Activated CD8-positive, alpha-beta memory T cell treated with anti-CD3 and anti-CD28 coated beads, Interleukin-2, amount 50 U/mL, for 24 hours (primary cell): Measurements from ENCODE around the gene ADRM1.

Experiments
- DNase-seq: peaks from one replicate; pipeline ENCODE4 v3.0.0-alpha.2; 2020; ENCODE audit errors: extremely low read depth

Gene ADRM1

DNA sequence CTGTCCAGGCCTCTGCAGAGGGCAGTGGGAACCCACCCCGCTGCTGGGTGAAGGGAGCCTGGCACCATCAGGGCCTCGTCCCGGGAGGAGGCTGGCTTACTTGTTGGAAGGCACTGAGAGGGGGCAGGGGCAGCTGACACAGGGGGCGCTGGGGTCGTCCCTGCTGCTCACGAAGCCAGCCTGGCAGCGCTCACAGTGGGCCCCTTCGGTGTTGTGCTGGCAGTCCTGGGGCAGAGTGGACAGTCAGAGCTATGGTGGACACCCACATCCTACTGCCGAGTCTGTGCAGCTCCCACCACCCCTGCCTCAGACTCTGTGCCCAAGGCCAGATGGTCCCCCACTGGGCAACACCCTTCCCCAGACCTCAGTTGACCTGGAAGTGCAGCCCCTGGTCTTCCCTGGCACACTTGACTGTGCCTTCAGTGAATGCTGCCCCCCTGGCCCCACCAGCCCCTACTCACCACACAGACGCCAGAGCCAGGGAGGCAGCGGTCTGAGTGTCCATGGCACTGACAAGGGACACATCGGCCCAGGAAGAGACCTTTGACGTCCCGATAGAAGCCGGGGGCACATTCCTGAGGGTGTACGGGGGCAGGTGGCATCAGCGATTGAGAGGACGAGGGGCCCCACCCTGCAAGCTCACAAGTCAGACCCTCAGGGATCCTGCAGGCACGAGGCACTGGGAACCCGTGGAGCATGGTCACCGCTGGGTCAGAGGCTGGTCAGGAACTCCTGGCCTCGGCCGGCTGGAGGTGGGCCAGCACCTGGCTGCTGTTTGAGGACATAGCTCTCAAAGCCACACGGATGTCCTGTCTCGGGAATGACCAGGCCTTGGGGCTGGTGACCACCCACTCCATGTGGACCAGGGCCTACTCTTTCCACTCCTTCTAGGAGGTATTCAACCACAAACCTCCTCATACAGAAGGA lies 21.4 kb downstream of the ADRM1 start:
- no peak for DNase-seq

DNA sequence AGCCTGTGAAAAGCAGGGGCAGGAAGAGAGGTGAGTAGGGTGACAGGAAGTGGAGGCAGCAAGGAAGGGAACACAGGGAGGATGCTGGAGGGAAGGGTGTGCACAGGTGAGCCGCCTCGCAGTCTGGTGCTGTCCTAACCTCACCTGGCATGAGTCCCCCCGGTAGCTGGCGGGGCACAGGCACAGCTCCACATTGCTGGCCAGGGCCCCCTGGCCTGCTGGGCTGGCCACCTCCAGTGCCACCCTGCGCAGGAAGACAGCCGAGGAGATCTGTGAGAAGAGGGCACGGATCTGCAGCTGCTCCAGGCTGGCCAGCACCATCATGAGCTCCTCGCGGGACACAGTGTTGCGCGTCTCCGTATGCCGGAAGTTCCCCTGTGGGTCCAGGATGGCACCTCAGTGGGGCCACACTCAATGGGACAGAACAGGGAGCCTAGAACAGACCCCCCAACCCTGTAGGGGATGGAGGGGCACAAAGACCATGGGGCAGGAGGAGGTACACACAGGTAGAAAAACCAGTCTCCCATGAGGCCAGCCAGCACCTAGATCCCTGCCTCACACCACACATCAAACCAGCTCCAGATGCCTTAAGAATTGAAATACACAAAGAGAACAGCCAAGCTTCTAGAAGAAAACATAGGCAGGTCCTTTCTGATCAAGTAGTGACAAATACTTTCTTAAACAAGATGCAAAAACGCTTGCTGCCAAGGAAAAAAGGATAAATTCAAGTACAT lies 22.5 kb downstream of the ADRM1 start:
- DNase-seq = no peak

DNA sequence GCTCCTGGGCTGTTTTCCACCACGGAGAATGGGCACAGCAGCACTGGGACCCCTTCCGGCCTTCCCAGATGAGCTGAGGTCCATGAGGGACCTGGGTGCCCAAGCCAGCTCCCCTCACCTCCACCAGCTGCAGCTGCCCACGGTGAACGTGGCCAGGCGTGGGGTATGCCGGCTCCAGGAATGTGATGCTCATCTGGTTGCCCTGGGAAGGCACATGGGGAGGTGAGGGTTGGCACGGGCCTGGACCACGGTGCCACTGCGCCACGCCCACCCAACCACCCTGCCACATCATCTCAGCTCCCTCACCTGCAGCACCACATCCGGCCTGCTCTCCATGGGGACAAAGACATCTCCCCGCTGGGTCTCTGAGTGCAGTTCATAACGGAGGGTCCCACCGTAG lies 23.8 kb downstream of the ADRM1 start:
- DNase-seq = no peak

- no peak for DNase-seq
Measured at GRCh38 chr20:62326959-62327725, 24.3 kb downstream of the ADRM1 start.

- no peak for DNase-seq
Measured at GRCh38 chr20:62327726-62328495, 25.1 kb downstream of the ADRM1 start.

DNA sequence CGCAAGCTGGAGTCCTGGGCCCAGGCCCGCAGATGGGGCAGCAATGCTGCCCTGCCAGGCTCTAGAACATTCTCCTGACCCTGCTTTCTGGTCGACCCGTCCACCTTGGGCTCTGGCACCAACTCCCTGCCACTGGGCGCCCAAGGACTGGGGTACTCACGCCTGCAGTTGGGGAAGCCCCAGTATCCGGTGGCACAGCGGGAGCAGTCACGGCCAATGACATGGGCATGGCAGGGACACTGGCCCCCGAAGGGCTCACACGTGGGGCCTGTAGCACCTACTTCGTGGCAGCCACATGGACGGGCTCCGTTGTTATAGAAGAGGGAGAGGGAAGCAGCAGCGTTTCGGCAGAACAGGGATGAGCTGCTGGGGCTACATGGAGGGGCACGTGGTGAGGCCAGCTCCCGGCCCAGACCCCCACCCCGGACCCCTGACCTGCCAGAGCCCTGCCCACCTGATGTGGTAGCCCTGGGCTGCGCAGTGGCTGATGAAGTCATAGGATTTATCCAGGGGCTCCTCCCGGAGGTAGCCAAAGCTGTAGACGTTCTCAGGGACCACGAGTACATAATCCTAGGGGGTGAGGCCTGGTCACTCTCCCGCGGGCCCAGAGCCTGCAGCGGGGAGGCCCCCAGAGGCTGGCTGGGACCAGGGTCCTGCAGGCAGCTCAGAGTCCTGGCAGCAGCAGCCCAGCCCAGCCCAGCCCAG lies 26.0 kb downstream of the ADRM1 start:
- no peak for DNase-seq

DNA sequence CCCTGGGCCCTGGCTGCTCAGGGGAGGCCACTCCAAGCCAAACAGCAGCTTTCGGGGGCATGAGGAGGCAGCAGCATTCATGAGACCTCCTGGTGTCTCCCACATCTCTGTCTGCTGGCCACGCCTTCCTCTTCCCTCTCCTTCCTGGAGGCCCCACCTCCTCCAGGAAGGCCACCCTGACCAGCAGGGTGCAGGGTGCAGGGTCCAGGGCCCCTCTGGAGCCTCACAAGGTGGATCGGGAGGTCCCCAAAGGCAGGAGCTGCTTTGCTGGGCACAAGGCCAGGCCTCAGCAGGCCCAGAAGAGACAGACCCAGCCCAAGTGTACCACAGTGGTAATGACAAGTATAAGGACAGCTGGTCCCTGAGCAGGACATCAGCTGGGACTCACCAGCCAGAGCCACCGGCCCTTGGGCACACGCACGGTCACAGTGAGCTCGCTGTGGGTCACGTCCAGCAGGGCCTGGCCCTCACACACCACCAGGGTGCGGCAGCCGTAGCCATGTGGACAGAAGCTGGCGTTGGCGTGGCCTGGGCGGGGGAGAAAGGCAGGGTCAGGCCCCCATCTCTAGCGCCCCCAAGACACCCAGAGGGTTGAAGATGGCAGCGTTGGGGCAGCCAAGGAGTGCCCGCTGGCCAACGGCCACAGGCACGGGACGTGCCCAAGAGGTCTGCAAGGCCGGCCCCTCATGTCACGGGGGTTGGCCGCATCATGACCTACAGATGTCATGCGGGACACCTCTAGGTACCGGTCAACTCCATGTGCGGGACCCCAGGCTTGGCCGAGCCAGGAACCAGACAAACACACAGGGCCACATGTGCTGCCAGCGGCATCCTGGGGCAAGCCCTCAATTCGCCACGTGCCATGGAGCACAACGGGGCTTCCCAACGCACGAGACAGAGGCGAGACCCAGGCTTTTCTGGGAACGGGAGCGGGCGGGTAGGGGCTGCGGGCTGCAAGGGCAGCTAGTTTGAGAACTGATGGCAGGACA lies 26.9 kb downstream of the ADRM1 start:
- no peak for DNase-seq

DNA sequence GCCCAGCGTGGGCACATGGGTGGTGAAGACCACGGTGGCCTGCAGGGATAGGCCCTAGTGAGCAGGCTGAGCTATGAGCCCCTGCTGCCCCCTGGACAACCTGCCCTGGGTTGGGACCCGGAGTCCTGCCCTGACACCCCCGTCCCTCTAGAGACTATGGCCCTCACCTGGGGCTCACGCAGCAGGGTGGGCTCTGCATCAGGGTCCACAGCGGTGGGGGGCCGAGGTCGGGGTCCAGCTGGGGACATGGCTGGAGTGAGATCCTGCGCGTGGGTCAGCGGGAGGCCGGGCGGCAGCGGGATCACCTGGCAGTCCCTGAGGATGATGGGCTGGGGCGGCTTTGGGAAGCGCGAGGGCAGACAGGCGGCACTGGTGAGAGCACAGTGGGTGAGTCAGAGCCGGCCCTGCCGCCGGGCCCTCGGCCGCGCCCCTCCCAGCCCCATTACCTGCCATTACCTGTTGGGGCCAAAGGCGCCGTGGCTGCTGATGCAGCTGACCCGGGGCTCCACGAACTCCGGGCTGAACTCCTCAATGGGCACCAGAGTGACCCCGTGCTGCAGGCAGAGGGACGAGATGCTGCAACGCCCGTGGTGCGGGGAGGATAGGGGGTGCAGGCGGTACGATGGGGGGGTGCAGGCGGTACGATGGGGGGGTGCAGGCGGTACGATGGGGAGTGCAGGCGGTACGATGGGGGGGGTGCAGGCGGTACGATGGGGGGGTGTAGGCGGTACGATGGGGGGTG lies 27.9 kb downstream of the ADRM1 start:
- no peak for DNase-seq

DNA sequence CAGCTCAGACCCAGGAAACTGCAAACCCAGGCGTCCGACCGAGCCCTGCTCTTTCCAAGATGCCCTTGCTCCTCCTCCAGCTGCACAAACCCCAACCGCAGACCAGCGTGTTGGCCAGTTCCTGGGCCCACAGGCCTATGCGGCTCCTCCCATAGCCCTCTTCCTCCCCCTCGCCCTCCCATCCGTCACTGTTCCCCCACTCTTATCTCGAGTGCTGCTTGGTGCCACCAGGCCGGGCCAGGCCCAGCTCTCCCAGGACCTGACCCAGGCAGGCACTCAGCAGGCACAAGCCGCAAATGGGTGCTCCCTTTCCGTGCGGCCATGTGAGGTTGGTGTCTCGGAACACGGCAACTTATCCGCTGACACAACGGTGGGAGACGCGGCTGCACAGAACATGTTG lies 28.6 kb downstream of the ADRM1 start:
- DNase-seq = no peak

- DNase-seq = no peak
Measured at GRCh38 chr20:62332421-62332820, 29.6 kb downstream of the ADRM1 start.

DNA sequence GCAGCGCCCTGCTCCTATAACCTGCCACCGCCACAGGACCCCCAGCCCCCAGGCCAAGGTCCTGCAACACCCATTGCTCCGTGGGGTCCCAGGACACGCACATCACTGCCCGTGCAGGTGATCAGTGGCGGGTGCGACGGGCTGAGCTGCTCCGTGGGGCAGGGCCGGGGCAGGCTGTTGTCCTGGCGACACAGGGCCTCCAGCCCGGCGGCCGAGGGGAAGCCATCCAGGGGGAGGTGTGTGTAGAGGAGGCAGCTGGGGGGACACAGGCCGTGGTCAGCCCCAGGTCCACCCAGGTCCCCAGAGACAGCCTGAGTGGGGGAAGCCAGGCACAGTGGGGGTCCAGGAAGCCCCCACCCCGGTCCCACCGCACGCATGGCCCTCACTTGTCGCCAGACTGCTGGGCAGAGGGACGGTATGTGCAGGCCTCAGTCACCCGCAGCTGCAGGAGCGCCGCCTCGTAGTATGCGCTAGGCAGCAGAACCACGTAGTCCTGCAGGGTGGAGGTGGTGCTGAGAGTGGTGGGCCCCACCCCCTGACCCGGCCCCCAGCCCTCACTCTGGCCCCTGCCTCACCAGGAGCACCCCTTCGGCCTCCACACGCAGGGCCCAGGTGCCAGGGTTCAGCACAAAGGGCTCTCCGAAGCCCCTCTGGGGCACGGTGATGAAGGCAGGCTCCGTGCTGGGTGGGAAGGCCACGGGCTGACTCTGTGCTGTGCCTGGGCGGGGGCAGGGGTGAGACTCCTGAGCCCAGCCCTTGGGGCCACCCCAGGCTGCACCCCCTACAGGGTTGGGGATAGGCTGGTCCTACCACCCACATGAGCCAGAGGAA lies 30.4 kb downstream of the ADRM1 start:
- no peak for DNase-seq

GRCh38 chr20:62333820-62334595 lies 31.2 kb downstream of the ADRM1 start:
- DNase-seq = no peak

DNA sequence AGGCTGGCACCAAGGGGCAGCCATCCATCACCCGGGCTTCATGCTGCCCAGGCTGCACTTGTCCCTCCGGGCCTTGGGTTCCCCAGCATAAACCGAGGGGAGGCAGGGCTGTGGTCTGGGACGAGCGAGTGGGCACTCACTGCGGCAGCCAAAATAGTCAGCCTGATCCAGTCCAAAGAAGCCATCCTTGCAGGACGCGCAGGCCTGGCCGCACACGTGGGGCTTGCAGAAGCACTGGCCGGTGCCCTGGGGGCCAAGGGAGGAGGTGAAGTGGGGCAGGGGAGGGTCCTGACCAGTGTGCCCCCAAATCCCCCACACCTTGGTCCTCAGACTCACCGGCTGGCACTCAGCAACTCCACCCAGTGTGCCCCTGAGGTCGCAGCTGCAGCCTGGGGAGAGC lies 32.1 kb downstream of the ADRM1 start:
- no peak for DNase-seq

DNA sequence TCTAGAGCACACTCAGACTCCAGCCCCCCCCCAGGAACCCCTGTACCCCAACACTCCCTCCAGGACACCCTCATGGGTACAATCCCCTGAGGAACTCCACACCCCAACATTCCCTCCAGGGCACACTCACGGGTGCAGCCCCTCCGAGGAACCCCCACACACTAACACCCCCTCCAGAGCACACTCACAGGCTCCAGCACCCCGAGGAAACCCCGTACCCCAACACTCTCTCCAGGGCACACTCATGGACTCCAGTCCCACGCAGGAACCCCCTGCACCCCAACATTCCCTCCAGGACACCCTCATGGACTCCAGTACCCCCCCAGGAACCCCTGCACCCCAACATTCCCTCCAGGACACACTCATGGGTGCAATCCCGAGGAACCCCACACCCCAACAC lies 32.7 kb downstream of the ADRM1 start:
- no peak for DNase-seq

DNA sequence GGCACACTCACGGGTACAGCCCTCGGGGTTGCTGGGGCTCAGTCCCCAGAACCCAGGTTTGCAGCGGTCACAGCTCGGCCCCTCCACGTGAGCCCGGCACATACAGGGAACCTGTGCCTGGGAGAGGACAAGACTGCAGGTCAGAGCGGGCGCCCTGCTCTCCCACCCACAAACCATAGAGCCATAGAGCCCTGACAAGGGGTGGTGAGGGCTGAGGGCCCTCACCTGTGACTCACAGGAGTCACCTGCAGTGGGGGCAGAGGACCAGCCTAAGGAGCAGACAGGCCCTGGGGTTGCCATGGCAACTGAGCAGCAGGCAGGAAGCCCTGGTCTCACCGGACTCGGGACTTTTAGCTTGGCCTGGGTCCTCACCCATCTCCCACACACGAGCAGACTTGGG lies 33.5 kb downstream of the ADRM1 start:
- no peak for DNase-seq

DNA sequence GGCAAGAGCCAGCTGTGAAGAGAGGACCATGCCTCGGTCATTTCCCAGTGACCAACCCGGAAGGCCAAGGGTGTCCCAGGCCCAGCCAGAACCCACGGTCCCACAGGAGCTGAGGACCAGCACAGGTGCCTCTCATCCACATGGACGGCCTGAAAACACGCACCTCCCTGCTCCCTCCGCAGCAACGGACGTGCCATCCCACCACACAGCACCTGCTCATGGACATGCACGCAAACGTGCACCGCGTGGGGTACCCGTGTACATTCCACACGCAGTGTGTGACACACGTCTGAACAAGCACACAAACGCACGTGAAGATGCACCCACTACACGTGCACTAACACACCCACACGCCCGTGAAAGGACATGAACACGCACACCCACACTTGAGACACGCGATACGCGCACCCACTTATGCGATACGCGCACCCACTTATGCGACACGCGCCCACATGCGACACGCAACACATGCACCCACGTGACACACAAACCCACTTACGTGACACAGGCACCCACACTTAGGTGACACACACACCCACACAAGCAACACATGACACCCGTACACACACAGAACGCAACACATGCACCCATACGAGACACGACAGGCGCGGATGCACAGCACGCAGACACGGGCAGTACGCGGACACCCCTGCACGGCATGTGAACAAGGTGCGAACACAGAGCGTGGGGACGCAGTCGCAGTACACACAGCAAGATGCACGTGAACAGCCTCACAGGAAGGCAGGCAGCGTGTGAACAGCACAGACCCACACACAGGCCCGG lies 34.2 kb downstream of the ADRM1 start:
- no peak for DNase-seq
